Ishikawa (cell line): ENCODE measurements around the gene RPL7A.

Experiments
- FOXM1 ChIP-seq: IDR thresholded peaks from 2 replicates; pipeline ENCODE4 v1.6.1; 2012; ENCODE audit warnings: low read depth, borderline replicate concordance
- RAD21 ChIP-seq: IDR thresholded peaks from 2 replicates; pipeline ENCODE4 v1.6.1; 2012; ENCODE audit warnings: low read depth
- REST ChIP-seq: IDR thresholded peaks from 2 replicates; pipeline ENCODE4 v1.6.1; 2012; ENCODE audit warnings: low read depth, mild to moderate bottlenecking

- TF ChIP-seq RAD21 (no peak), REST (no peak), FOXM1 (no peak)
Observed at GRCh38 chr9:133387680-133388079, 39.7 kb downstream of the RPL7A start.
